GM18870 (cell line): Measurements from ENCODE around the gene RGS7BP.

Source experiments
- ATAC-seq: cut with Tn5 transposase; IDR thresholded peaks from one replicate; pipeline ENCODE4 v1.9.1; 2021; ENCODE audit warnings: moderate library complexity; ENCODE audit not compliant: unreplicated experiment

The RGS7BP gene

GRCh38 chr5:64505769-64506566 lies at the start of gene RGS7BP:
Gene RGS7BP (plus strand): TSS chr5:64506015. CDS start chr5:64506625, 610 bp downstream.
- ATAC-seq, result no peak

GRCh38 chr5:64457846-64458245 lies 48.0 kb upstream of the RGS7BP start:
- no peak for ATAC-seq

GRCh38 chr5:64458948-64459347 lies 46.9 kb upstream of the RGS7BP start:
- ATAC-seq, result no peak

- ATAC-seq, result no peak
Observed at GRCh38 chr5:64462391-64462790, 43.4 kb upstream of the RGS7BP start.

GRCh38 chr5:64486163-64486562 lies 19.7 kb upstream of the RGS7BP start:
- ATAC-seq, result no peak

GRCh38 chr5:64487283-64487682 lies 18.5 kb upstream of the RGS7BP start:
- ATAC-seq, result no peak

- ATAC-seq, result no peak
Observed at GRCh38 chr5:64489857-64490256, 16.0 kb upstream of the RGS7BP start.

- ATAC-seq, result no peak
Observed at GRCh38 chr5:64497386-64497785, 8.4 kb upstream of the RGS7BP start.

GRCh38 chr5:64502196-64502595 lies 3.6 kb upstream of the RGS7BP start:
- no peak for ATAC-seq

- ATAC-seq, result no peak
Observed at GRCh38 chr5:64506567-64507263, 900 bp downstream of the RGS7BP start.

- no peak for ATAC-seq
Observed at GRCh38 chr5:64507264-64507605, 1.4 kb downstream of the RGS7BP start.

- ATAC-seq, result no peak
Observed at GRCh38 chr5:64509828-64510227, 4.0 kb downstream of the RGS7BP start.

GRCh38 chr5:64513492-64513891 lies 7.7 kb downstream of the RGS7BP start:
- no peak for ATAC-seq

GRCh38 chr5:64514612-64515011 lies 8.8 kb downstream of the RGS7BP start:
- ATAC-seq, result no peak

- no peak for ATAC-seq
Observed at GRCh38 chr5:64516216-64516615, 10.4 kb downstream of the RGS7BP start.

GRCh38 chr5:64518793-64519192 lies 13.0 kb downstream of the RGS7BP start:
- peak; percentile 93 for ATAC-seq

- ATAC-seq, result no peak
Observed at GRCh38 chr5:64519263-64519662, 13.4 kb downstream of the RGS7BP start.

GRCh38 chr5:64526734-64527439 lies 21.1 kb downstream of the RGS7BP start:
- ATAC-seq, result no peak

GRCh38 chr5:64530076-64530475 lies 24.3 kb downstream of the RGS7BP start:
- ATAC-seq, result no peak

- ATAC-seq, result no peak
Observed at GRCh38 chr5:64532212-64532611, 26.4 kb downstream of the RGS7BP start.

- ATAC-seq, result no peak
Observed at GRCh38 chr5:64532657-64533056, 26.8 kb downstream of the RGS7BP start.

GRCh38 chr5:64534033-64534432 lies 28.2 kb downstream of the RGS7BP start:
- ATAC-seq, result no peak
